Activated CD4-positive, alpha-beta T cell treated with anti-CD3 and anti-CD28 coated beads, Interleukin-2, amount 50 U/mL, for 16 hours (primary cell): Measurements from ENCODE around the gene LTBP2.

Experiments
- DNase-seq: peaks from one replicate; pipeline ENCODE4 v3.0.0-alpha.2; 2020

LTBP2 gene

DNA sequence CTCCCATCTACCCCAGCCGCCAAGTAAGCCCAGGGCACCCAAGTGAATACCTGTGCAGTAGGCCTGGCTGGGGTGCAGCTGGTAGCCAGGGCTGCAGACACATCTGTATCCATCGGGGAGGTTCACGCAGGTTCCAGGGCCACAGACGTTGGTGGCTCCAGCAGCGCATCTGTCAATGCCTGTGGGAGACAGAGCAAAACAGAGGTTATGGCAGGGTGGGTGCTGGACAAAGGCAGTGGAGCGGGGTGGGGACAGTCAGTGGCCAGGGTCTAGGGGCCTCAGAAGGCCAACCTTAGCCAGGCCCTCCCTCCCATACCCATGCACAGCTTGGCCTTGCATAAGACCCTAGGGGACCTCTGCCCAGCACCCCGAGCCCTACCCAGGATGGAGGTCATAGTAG, 89.3 kb downstream of the LTBP2 start:
- DNase-seq = no peak

GRCh38 chr14:74521756-74522155, 90.3 kb downstream of the LTBP2 start:
- DNase-seq = no peak

DNA sequence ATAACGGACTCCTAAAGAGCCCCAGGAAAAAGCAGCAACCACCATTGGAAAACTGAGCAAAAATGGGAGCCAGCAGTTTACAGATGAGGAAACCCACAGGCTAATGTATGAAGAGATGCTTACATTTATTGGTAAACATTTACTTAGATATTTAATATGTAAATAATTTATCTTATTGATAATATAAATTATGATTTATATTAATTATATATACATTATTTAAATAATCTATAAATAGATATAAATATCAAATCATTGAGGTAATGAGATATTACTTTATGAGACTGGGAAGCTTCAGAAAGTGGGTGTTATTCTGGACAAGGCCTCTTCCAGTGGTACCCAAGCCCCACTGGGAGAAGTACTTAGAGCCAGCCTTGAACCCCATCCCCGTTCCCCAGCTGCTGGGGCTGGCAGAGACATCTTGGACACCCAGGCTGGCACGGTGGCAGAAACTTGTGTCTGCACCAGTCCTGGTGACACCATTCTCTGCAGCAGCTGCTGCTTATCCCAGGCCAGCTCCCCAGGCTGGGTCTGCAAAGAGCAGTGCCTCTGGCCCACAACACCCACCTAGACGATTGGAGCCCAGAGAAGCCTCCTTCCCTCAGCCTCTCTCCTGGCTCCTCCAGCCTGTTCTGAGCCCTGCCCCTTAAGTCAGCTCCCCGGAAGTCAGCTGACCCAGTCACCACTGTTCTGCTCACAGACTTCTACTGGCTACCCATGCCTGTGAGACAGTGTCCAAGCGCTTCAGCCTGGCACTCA, 92.5 kb downstream of the LTBP2 start:
- no peak for DNase-seq

- DNase-seq = no peak
Measured at GRCh38 chr14:74518221-74518620, 93.8 kb downstream of the LTBP2 start.

DNA sequence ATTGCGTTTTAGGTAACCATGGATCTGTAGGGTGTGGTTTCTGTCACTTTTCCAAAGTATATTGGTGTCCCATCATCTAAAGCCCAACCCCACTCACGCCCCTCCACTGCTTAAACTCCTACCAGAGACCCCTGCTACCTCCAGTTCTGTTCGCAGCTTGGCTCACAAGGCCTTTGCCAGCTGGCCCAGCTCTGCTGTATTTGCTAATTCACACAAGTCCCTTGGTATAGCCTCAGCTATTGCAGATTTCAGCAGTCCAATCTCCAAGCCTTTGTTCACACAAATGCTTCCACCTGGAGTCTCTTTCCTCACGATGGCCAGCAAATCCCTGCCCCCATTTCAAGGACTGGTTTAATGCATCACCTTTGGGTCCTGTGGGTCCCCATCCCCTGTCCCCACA, 94.3 kb downstream of the LTBP2 start:
- no peak for DNase-seq

GRCh38 chr14:74516451-74517160, 95.4 kb downstream of the LTBP2 start:
- no peak for DNase-seq

DNA sequence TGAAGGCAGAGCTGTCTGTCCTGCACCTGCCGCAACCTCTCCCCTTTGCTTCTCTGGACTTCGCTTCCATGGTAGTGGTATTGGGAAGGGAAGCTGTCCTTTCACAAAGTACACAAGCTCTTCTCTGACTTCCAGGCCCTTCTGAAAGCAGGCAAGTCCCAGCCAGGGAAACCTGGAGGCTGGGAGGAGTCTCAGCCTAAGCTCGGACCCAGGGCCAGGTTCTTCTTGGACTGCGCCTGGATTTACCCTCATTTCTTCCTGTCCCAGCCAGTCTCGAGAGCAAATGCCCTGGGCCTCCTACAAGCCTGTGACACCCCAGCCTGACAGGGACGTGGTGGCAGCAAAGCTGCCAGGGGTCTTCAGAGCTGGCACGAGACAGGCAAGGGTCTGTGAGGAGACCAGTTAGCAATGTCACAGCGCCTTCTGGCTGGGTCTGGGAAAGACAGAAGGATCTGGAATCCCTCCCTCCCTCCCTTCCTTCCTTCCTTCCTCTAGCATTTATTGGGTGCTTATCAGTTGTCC, 96.1 kb downstream of the LTBP2 start:
- no peak for DNase-seq

DNA sequence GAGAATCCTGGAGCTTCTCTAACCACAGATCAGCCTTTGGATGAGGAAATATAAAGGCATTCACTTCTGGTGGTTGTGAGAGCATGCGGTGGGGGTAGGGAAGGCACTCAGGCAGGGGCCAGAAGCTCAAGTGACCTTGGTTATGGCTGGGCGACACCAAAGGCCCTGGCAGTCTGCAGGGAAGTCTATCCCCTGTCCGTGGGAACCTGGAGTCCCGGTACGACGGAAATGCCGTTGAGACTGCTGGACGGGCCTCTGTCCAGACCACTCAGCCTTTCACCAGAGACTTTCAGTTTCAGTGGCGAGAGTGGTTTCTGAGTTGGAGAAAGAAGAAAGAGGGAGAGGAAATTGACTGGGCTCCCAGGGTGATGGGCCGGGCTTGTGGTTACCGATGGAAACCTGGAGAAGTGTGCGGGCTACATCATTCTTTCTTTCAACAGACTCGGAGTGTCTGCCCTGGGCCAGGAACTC, 97.5 kb downstream of the LTBP2 start:
- peak; percentile 23 for DNase-seq

GRCh38 chr14:74511966-74512830, 99.8 kb downstream of the LTBP2 start:
- DNase-seq = no peak

DNA sequence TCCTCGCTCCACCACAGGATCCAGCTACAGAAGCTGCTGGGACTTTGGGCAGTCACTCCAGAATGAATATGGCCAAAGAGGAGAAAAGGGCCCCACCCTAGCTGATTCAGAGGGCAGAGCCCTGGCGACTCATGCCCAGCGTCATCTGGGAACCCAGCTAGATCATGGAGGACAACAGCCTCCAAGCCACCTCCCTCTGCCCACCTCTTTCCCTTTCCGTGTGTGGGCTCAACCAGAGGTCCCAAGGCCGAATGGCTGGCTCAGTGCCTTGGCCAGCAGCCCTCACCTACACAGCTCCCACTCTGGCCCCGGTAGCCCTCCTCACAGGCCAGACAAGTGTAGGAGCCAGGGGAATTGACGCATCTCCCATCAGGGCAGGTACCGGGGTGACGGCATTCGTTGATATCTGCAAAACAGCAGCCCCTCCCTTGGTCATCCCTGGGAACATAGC, 101.1 kb downstream of the LTBP2 start:
- no peak for DNase-seq

GRCh38 chr14:74510223-74510931, 101.7 kb downstream of the LTBP2 start:
- DNase-seq = no peak

GRCh38 chr14:74509587-74510222, 102.3 kb downstream of the LTBP2 start:
- no peak for DNase-seq

GRCh38 chr14:74508844-74509428, 103.1 kb downstream of the LTBP2 start:
- DNase-seq = no peak

- DNase-seq = no peak
Measured at GRCh38 chr14:74508292-74508731, 103.7 kb downstream of the LTBP2 start.

GRCh38 chr14:74507840-74508239, 104.2 kb downstream of the LTBP2 start:
- no peak for DNase-seq

GRCh38 chr14:74507085-74507484, 105.0 kb downstream of the LTBP2 start:
- no peak for DNase-seq

- DNase-seq = no peak
Measured at GRCh38 chr14:74506411-74506851, 105.6 kb downstream of the LTBP2 start.

- DNase-seq = no peak
Measured at GRCh38 chr14:74505831-74506230, 106.2 kb downstream of the LTBP2 start.

GRCh38 chr14:74504874-74505720, 106.9 kb downstream of the LTBP2 start:
- DNase-seq = no peak

- no peak for DNase-seq
Measured at GRCh38 chr14:74504412-74504811, 107.6 kb downstream of the LTBP2 start.
